ENCODE results near the gene SLX4IP. TPM values are rescaled to one million over a fixed set of nuclear protein-coding genes. Genes with fewer than 3 reads are reported as not detected.

The SLX4IP gene
- total RNA-seq, 2 donors from 2014 or later, result 3.2 to 4.9 TPM

GRCh38 chr20:10513061-10513460 is 78.0 kb downstream of the SLX4IP start:
- H3K27ac Mint-ChIP-seq, result no peak overlapping the region
- H3K4me3 Mint-ChIP-seq, result no peak overlapping the region
- peaks cover 27 to 29% of the 10 kb centered on the region in 2 donors for H3K4me1 Mint-ChIP-seq (ENCODE audit: low read depth in 2 of 2)
- no peak for ATAC-seq
- no peaks in the 10 kb centered on the region for H3K36me3 Mint-ChIP-seq
- no peaks in the 10 kb centered on the region for H3K27me3 Mint-ChIP-seq
- H3K9me3 Mint-ChIP-seq, result no peaks in the 10 kb centered on the region
- no peak for DNase-seq (ENCODE audit: low spot score)

GRCh38 chr20:10513931-10514575 is 78.9 kb downstream of the SLX4IP start:
- ATAC-seq, result no peak
- H3K4me1 Mint-ChIP-seq (ENCODE audit: low read depth in 2 of 2), result peaks cover 27 to 29% of the 10 kb centered on the region in 2 donors
- H3K27ac Mint-ChIP-seq, result peak overlapping the region in 1 of 2 donors; percentile 31

GRCh38 chr20:10516529-10516928 is 81.4 kb downstream of the SLX4IP start:
- DNase-seq (ENCODE audit: low spot score) (no peak), ATAC-seq (no peak)
- Mint-ChIP-seq H3K27ac (peak overlapping the region in 1 of 2 donors; percentile 71), H3K4me3 (no peak overlapping the region), H3K27me3 (no peaks in the 10 kb centered on the region), H3K36me3 (no peaks in the 10 kb centered on the region), H3K9me3 (no peaks in the 10 kb centered on the region), H3K4me1 (ENCODE audit: low read depth in 2 of 2) (peaks cover 39 to 43% of the 10 kb centered on the region in 2 donors)

More at GRCh38 chr20:10513931-10514575, 78.9 kb downstream of the SLX4IP start:
- Mint-ChIP-seq H3K36me3 (no peaks in the 10 kb centered on the region), H3K4me3 (no peak overlapping the region), H3K9me3 (no peaks in the 10 kb centered on the region), H3K27me3 (no peaks in the 10 kb centered on the region)
- DNase-seq (ENCODE audit: low spot score), result no peak

GRCh38 chr20:10519361-10520046 is 84.4 kb downstream of the SLX4IP start:
- H3K27ac Mint-ChIP-seq, result peak overlapping the region in 1 of 2 donors; percentile 45
- ATAC-seq (peak in 1 of 2 donors; percentile 60), DNase-seq (ENCODE audit: low spot score) (no peak)
- no peak overlapping the region for H3K4me3 Mint-ChIP-seq
- H3K27me3 Mint-ChIP-seq, result no peaks in the 10 kb centered on the region
- no peaks in the 10 kb centered on the region for H3K36me3 Mint-ChIP-seq
- no peaks in the 10 kb centered on the region for H3K9me3 Mint-ChIP-seq
- peaks cover 27 to 37% of the 10 kb centered on the region in 2 donors for H3K4me1 Mint-ChIP-seq (ENCODE audit: low read depth in 2 of 2)

- H3K4me3 Mint-ChIP-seq, result peak overlapping the region; percentile 40
- no peak for ATAC-seq
Observed at GRCh38 chr20:10520528-10520927, 85.4 kb downstream of the SLX4IP start.

GRCh38 chr20:10521068-10521831 is 86.1 kb downstream of the SLX4IP start:
- Mint-ChIP-seq H3K36me3 (no peaks in the 10 kb centered on the region), H3K4me3 (peak overlapping the region; percentile 40), H3K27ac (peak overlapping the region in 1 of 2 donors; percentile 10), H3K4me1 (ENCODE audit: low read depth in 2 of 2) (peaks cover 22 to 34% of the 10 kb centered on the region in 2 donors), H3K27me3 (no peaks in the 10 kb centered on the region), H3K9me3 (no peaks in the 10 kb centered on the region)
- ATAC-seq (no peak), DNase-seq (ENCODE audit: low spot score) (no peak)

More at GRCh38 chr20:10520528-10520927, 85.4 kb downstream of the SLX4IP start:
- Mint-ChIP-seq H3K27ac (peak overlapping the region in 1 of 2 donors; percentile 1), H3K36me3 (no peaks in the 10 kb centered on the region), H3K27me3 (no peaks in the 10 kb centered on the region), H3K9me3 (no peaks in the 10 kb centered on the region), H3K4me1 (ENCODE audit: low read depth in 2 of 2) (peaks cover 24 to 34% of the 10 kb centered on the region in 2 donors)
- DNase-seq (ENCODE audit: low spot score), result no peak

GRCh38 chr20:10521836-10522235 is 86.7 kb downstream of the SLX4IP start:
- Mint-ChIP-seq H3K27me3 (no peaks in the 10 kb centered on the region), H3K27ac (no peak overlapping the region), H3K36me3 (no peaks in the 10 kb centered on the region), H3K4me3 (no peak overlapping the region), H3K9me3 (no peaks in the 10 kb centered on the region), H3K4me1 (ENCODE audit: low read depth in 2 of 2) (peaks cover 22 to 34% of the 10 kb centered on the region in 2 donors)
- DNase-seq (ENCODE audit: low spot score) (no peak), ATAC-seq (no peak)

GRCh38 chr20:10522328-10522727 is 87.2 kb downstream of the SLX4IP start:
- DNase-seq (ENCODE audit: low spot score) (no peak), ATAC-seq (no peak)
- no peak overlapping the region for H3K4me3 Mint-ChIP-seq
- no peak overlapping the region for H3K27ac Mint-ChIP-seq
- peaks cover 22 to 34% of the 10 kb centered on the region in 2 donors for H3K4me1 Mint-ChIP-seq (ENCODE audit: low read depth in 2 of 2)
- H3K27me3 Mint-ChIP-seq, result no peaks in the 10 kb centered on the region
- H3K9me3 Mint-ChIP-seq, result no peaks in the 10 kb centered on the region
- H3K36me3 Mint-ChIP-seq, result no peaks in the 10 kb centered on the region

- DNase-seq (ENCODE audit: low spot score) (no peak), ATAC-seq (no peak)
- H3K36me3 Mint-ChIP-seq, result no peaks in the 10 kb centered on the region
- peaks cover 22 to 34% of the 10 kb centered on the region in 2 donors for H3K4me1 Mint-ChIP-seq (ENCODE audit: low read depth in 2 of 2)
- no peak overlapping the region for H3K27ac Mint-ChIP-seq
- no peaks in the 10 kb centered on the region for H3K9me3 Mint-ChIP-seq
- H3K27me3 Mint-ChIP-seq, result no peaks in the 10 kb centered on the region
- H3K4me3 Mint-ChIP-seq, result no peak overlapping the region
Observed at GRCh38 chr20:10523443-10523842, 88.3 kb downstream of the SLX4IP start.

- no peaks in the 10 kb centered on the region for H3K36me3 Mint-ChIP-seq
- no peaks in the 10 kb centered on the region for H3K9me3 Mint-ChIP-seq
- no peak overlapping the region for H3K4me3 Mint-ChIP-seq
- DNase-seq (ENCODE audit: low spot score), result no peak
- H3K4me1 Mint-ChIP-seq (ENCODE audit: low read depth in 2 of 2), result peaks cover 22 to 33% of the 10 kb centered on the region in 2 donors
- H3K27me3 Mint-ChIP-seq, result no peaks in the 10 kb centered on the region
- ATAC-seq, result no peak
- no peak overlapping the region for H3K27ac Mint-ChIP-seq
Observed at GRCh38 chr20:10524034-10524476, 89.0 kb downstream of the SLX4IP start.

GRCh38 chr20:10524643-10525042 is 89.5 kb downstream of the SLX4IP start:
- H3K4me3 Mint-ChIP-seq, result no peak overlapping the region
- no peak overlapping the region for H3K27ac Mint-ChIP-seq
- ATAC-seq, result no peak

GRCh38 chr20:10527781-10528180 is 92.7 kb downstream of the SLX4IP start:
- DNase-seq (ENCODE audit: low spot score), result no peak
- H3K4me1 Mint-ChIP-seq (ENCODE audit: low read depth in 2 of 2), result peaks cover 7 to 10% of the 10 kb centered on the region in 2 donors
- no peaks in the 10 kb centered on the region for H3K27me3 Mint-ChIP-seq
- no peaks in the 10 kb centered on the region for H3K36me3 Mint-ChIP-seq
- ATAC-seq, result no peak
- no peaks in the 10 kb centered on the region for H3K9me3 Mint-ChIP-seq
- no peak overlapping the region for H3K27ac Mint-ChIP-seq
- H3K4me3 Mint-ChIP-seq, result no peak overlapping the region

More at GRCh38 chr20:10524643-10525042, 89.5 kb downstream of the SLX4IP start:
- Mint-ChIP-seq H3K27me3 (no peaks in the 10 kb centered on the region), H3K9me3 (no peaks in the 10 kb centered on the region), H3K4me1 (ENCODE audit: low read depth in 2 of 2) (peaks cover 20 to 27% of the 10 kb centered on the region in 2 donors), H3K36me3 (no peaks in the 10 kb centered on the region)
- DNase-seq (ENCODE audit: low spot score), result no peak

- ATAC-seq (no peak), DNase-seq (ENCODE audit: low spot score) (no peak)
- Mint-ChIP-seq H3K36me3 (no peaks in the 10 kb centered on the region), H3K9me3 (no peaks in the 10 kb centered on the region), H3K4me1 (ENCODE audit: low read depth in 2 of 2) (peaks cover 5 to 9% of the 10 kb centered on the region in 2 donors), H3K27me3 (no peaks in the 10 kb centered on the region), H3K27ac (no peak overlapping the region), H3K4me3 (no peak overlapping the region)
Observed at GRCh38 chr20:10530883-10531282, 95.8 kb downstream of the SLX4IP start.
